Upper lobe of left lung (tissue), 6 donors: ENCODE results near the gene C6orf163. TPM values are rescaled to one million over a fixed set of nuclear protein-coding genes. Genes with fewer than 3 reads are reported as not detected.
"Not testable (repeated sequence)": the region's sequence is repeated elsewhere in the genome, so short reads cannot be mapped to it uniquely, and the experiment has no call there.

Experiments used
- ATAC-seq, 2 donors: fragments of 200-7000 bp; cut with Tn5 transposase; one replicate each; pipeline ENCODE4 v1.9.1; 2022; ENCODE audit warnings: mild to moderate bottlenecking in 2 of 2, moderate library complexity in 2 of 2; ENCODE audit not compliant: low FRiP score in 2 of 2
- DNase-seq, 2 donors: peaks; one replicate each; pipeline ENCODE4 v3.0.0-alpha.2; 2019 to 2020
- H3K27ac ChIP-seq, 4 donors: fragments of 200-600 bp; sonication (generic); one replicate each; pipeline ENCODE4 v1.5.1; 2016 to 2019
- H3K27me3 ChIP-seq, 4 donors: fragments of 200-600 bp; sonication (generic); one replicate each; pipeline ENCODE4 v1.5.1; 2017 to 2019
- H3K36me3 ChIP-seq, 4 donors: fragments of 200-600 bp; sonication (generic); one replicate each; pipeline ENCODE4 v1.5.1; 2016 to 2019
- H3K4me1 ChIP-seq, 4 donors: fragments of 200-600 bp; sonication (generic); one replicate each; pipeline ENCODE4 v1.5.1; 2018 to 2019
- H3K4me3 ChIP-seq, 4 donors: fragments of 200-600 bp; sonication (generic); one replicate each; pipeline ENCODE4 v1.5.1; 2017 to 2019; ENCODE audit warnings: mild to moderate bottlenecking in 2 of 4, moderate library complexity in 1 of 4
- H3K9me3 ChIP-seq, 4 donors: fragments of 200-600 bp; sonication (generic); one replicate each; pipeline ENCODE4 v1.5.1; 2018 to 2019
- CTCF ChIP-seq, 6 experiments: fragments of 450-650 bp in 4 of 6; fragments of 200-600 bp in 2 of 6; sonication (generic) in 2 of 6; IDR thresholded peaks; one replicate each; pipeline ENCODE4 v1.5.1; 2016 to 2019; ENCODE audit warnings: antibody characterized with exemption in 6 of 6
- EP300 ChIP-seq, 4 donors: sonication (generic); formaldehyde crosslinking; IDR thresholded peaks; one replicate each; pipeline ENCODE4 v1.5.1; 2017; ENCODE audit warnings: antibody characterized with exemption in 4 of 4, control low read depth in 2 of 4
- POLR2A ChIP-seq, 4 donors: fragments of 450-650 bp; IDR thresholded peaks; one replicate each; pipeline ENCODE4 v1.5.1; 2016 to 2017; ENCODE audit warnings: antibody characterized with exemption in 4 of 4, mild to moderate bottlenecking in 2 of 4
- POLR2AphosphoS5 ChIP-seq, 2 donors: sonication (generic); formaldehyde crosslinking; IDR thresholded peaks; one replicate each; pipeline ENCODE4 v1.5.1; 2017; ENCODE audit warnings: antibody characterized with exemption in 2 of 2
- WGBS, 2 donors: methylation state at CpG; one replicate each; pipeline ENCODE4 v1.1.5; 2017 to 2018; 5-methylcytosine and 5-hydroxymethylcytosine counted together
- total RNA-seq, 6 donors: library from RNA; depleted of rRNA in 4 of 6; stranded (reverse); fragments of >200 nt in 4 of 6; gene quantifications; one replicate each; pipeline versions ENCODE4 v1.1.0 to v1.2.1, GENCODE V29; 2016 to 2021
- donor health status: DM: no; HTN: no; CAD: no; lungs with moderate emphysema.
- donor health status: DM: no; HTN: yes; CAD: no; lungs with severe emphysema.

The C6orf163 gene
- 1 to 10 TPM; 1.6 to 7.3 (median 2.1) TPM for total RNA-seq

GRCh38 chr6:87344731-87345130 is at the start of gene C6orf163:
TSS of gene C6orf163 (plus strand) at chr6:87344813. CDS start at chr6:87345100, 287 bp downstream.
- no peaks in the 10 kb centered on the region for H3K4me1 ChIP-seq
- TF ChIP-seq EP300 (IDR thresholded peaks at IDR 0.05) = no peak
- TF ChIP-seq POLR2AphosphoS5 (IDR thresholded peaks at IDR 0.05) = no peak
- no peak for TF ChIP-seq POLR2A (IDR thresholded peaks at IDR 0.05)
- no peak for TF ChIP-seq CTCF (IDR thresholded peaks at IDR 0.05)
- no peaks in the 10 kb centered on the region for H3K27me3 ChIP-seq
- no peak for ATAC-seq
- WGBS, 2 donors = 80 to 84% methylated on average over 2 of the region's 2 CpGs
- no peak for DNase-seq
- H3K4me3 ChIP-seq = no peak within 1 kb of the TSS
- H3K9me3 ChIP-seq = no peaks in the 10 kb centered on the region
- peaks cover 0 to 4% (median 0%) of the 10 kb centered on the region in 4 donors for H3K36me3 ChIP-seq
- H3K27ac ChIP-seq = no peak within 1 kb of the TSS

GRCh38 chr6:87297119-87297518 is 47.5 kb upstream of the C6orf163 start:
- H3K9me3 ChIP-seq = no peaks in the 10 kb centered on the region
- ATAC-seq (no peak), DNase-seq (no peak)
- no peak overlapping the region for H3K4me3 ChIP-seq
- H3K27ac ChIP-seq = no peak overlapping the region
- H3K36me3 ChIP-seq = no peaks in the 10 kb centered on the region
- 46 to 67% methylated on average over 1 of the region's 1 CpG for WGBS, 2 donors
- TF ChIP-seq CTCF (IDR thresholded peaks at IDR 0.05) (no peak), POLR2A (IDR thresholded peaks at IDR 0.05) (no peak), EP300 (IDR thresholded peaks at IDR 0.05) (no peak), POLR2AphosphoS5 (IDR thresholded peaks at IDR 0.05) (no peak)
- no peaks in the 10 kb centered on the region for H3K27me3 ChIP-seq
- no peaks in the 10 kb centered on the region for H3K4me1 ChIP-seq

GRCh38 chr6:87301277-87301676 is 43.3 kb upstream of the C6orf163 start:
- WGBS, 2 donors = 67 to 76% methylated on average over 3 to 9 of the region's 9 CpGs
- not testable (repeated sequence) for ATAC-seq

GRCh38 chr6:87308970-87309369 is 35.6 kb upstream of the C6orf163 start:
- Histone ChIP-seq H3K36me3 (no peaks in the 10 kb centered on the region), H3K27me3 (no peaks in the 10 kb centered on the region), H3K4me1 (no peaks in the 10 kb centered on the region), H3K27ac (no peak overlapping the region), H3K4me3 (no peak overlapping the region), H3K9me3 (no peaks in the 10 kb centered on the region)
- no peak for DNase-seq
- WGBS, 2 donors = 67 to 70% methylated on average over 4 of the region's 4 CpGs
- TF ChIP-seq EP300 (IDR thresholded peaks at IDR 0.05) = no peak
- TF ChIP-seq CTCF (IDR thresholded peaks at IDR 0.05) = no peak
- no peak for TF ChIP-seq POLR2AphosphoS5 (IDR thresholded peaks at IDR 0.05)
- no peak for TF ChIP-seq POLR2A (IDR thresholded peaks at IDR 0.05)
- no peak for ATAC-seq

More at GRCh38 chr6:87301277-87301676, 43.3 kb upstream of the C6orf163 start:
- not testable (repeated sequence) for H3K9me3 ChIP-seq, H3K4me1 ChIP-seq, H3K27ac ChIP-seq, H3K4me3 ChIP-seq, DNase-seq, H3K27me3 ChIP-seq, H3K36me3 ChIP-seq

GRCh38 chr6:87312860-87313259 is 31.8 kb upstream of the C6orf163 start:
- no peak overlapping the region for H3K4me3 ChIP-seq
- H3K9me3 ChIP-seq = no peaks in the 10 kb centered on the region
- no peak for ATAC-seq
- no peaks in the 10 kb centered on the region for H3K4me1 ChIP-seq
- DNase-seq = no peak
- no peaks in the 10 kb centered on the region for H3K36me3 ChIP-seq
- 0 to 33% methylated on average over 1 of the region's 1 CpG for WGBS, 2 donors
- H3K27ac ChIP-seq = no peak overlapping the region
- H3K27me3 ChIP-seq = no peaks in the 10 kb centered on the region
- TF ChIP-seq CTCF (IDR thresholded peaks at IDR 0.05) = no peak
- no peak for TF ChIP-seq POLR2A (IDR thresholded peaks at IDR 0.05)
- TF ChIP-seq POLR2AphosphoS5 (IDR thresholded peaks at IDR 0.05) = no peak
- TF ChIP-seq EP300 (IDR thresholded peaks at IDR 0.05) = no peak
